ENCODE measurements around the gene FNIP1.
"Not testable (repeated sequence)": the region's sequence is repeated elsewhere in the genome, so short reads cannot be mapped to it uniquely, and the experiment has no call there.

The FNIP1 gene

DNA sequence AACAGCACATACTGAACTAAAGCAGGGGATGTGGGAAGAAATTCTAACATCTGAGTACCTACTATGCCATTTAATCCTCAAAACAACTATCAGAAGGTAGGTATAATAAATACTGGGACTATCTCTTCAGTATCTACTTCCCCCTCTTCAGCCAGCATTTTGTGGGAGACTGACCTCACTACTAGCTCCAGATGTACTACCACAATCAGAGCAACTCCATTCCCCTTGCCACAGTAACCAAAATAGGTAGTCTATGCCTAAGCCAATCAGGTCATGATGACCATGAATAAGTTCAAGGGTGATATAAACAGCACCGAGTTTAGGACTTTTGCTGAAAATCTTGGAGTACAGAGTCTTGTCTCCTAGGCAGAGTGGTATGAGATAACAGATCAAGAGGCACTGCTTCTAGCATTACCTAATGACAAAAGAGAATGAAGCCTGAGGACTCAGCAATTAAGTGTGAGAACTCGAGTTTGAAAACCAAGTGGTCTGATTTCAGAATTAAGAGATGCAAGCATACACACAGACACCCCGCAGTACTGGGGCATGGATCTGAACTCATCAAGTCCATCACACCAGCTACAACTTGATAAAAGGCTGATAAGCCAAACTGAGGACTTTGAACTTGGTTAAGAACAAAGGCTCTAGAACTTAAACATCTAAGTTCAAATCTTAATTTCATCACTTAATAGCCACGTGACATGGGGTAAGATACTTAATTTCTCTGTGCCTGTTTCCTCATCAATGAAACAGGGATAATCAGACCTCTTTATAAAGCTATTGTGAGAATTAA is 9.7 kb downstream of the FNIP1 start:
- DNase-seq: no peak

DNA sequence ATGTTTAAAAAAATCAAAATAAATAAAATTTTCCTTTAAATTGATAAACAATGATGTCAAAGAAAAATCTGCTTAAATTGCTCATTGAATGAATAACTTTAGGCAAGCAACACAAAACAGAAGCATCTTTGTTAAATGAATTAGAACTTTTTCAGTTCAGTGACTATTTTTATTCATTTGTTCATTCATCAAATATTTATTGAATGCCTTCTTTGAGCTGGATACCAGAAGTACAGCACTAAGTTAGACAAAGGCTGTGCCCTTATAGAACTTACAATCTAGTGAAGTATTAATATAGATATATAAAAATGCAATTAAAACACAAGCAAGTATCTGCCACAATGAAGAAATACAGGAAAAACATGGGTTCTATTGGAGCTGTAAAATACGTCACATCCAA is 10.8 kb downstream of the FNIP1 start:
- DNase-seq: no peak

DNA sequence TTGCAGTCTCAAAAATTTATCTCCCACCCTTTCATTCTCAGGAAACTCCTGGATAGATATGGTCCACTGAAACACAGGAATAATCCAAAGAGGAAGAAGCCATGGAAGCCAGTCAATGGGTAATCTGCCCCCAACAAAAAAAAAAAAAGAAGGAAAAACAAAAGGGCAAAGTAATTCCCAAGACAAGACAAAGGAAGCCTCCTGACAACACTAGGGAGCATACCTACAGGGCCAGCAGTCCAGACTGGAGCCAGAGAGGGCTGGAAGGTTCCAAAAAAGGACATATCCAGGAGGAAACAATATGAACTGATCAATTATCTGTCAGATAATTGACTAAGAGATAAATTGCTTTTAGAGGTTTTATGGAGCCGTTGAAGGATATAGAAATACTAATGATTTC is 12.9 kb downstream of the FNIP1 start:
- no peak for DNase-seq

GRCh38 chr5:131783357-131783756 is 13.5 kb downstream of the FNIP1 start:
- no peak for DNase-seq

GRCh38 chr5:131782717-131783116 is 14.1 kb downstream of the FNIP1 start:
- DNase-seq: no peak

DNA sequence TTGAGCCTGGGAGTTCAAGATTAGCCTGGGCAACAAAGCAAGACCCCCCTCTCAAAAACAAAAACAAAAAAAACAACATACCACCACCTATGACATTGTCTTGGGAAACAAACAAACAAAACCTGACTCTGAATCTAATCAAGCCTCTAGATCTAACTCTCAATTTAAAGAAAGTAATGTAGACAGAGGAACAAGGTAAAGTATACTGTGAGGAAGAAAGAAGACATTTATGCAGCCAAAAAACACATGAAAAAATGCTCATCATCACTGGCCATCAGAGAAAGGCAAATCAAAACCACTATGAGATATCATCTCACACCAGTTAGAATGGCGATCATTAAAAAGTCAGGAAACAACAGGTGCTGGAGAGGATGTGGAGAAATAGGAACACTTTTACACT is 18.7 kb downstream of the FNIP1 start:
- DNase-seq: not testable (repeated sequence)

DNA sequence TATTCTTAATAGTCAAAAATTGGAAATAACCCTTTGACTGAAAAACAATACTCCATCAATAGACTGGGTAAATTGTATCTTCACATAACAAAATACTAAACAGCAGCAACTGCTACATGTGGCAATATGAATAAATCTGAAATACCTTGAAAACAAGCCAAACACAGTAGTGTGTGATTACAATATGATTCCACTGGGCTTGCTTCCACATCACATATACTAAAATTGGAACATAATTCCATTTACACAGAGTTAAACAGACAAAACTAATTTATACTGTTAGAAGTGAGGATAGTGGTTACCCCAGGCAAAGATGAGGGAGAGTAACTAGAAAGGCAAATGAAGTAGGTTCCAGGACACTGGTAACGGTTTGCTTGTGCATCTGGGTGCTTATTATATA is 20.4 kb downstream of the FNIP1 start:
- DNase-seq: no peak

DNA sequence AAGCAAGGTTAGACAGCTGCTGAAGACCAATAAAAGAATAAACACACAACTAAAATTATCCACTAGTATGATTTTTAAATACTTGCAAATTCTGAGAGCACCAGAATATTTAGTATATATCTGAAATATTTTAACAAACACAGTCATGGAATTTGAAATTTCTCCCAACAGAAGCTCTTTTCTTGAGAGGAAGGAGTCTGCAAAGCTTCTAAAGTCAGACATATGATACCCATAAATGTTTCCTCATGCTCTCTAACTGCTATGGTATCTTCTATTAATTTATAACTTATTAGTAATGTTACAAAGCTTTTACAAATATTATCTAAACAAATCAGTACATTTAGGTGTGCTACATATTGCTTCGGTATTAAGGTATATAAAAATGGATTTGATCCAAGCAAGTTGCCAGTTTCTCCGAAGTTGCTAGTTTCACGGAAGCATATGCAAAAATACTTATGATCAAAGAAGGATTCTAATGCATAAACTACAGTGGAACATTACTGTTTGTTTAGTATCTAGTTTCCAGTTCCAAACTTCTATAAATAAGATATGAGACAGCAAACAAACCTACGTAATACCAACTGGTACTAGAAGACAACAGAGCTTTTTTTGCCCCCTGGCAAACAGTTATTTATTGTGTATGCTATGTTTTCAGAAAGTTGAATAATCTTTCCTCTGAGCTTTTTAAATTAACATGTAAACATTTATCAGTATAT is 22.0 kb downstream of the FNIP1 start:
- DNase-seq: no peak

DNA sequence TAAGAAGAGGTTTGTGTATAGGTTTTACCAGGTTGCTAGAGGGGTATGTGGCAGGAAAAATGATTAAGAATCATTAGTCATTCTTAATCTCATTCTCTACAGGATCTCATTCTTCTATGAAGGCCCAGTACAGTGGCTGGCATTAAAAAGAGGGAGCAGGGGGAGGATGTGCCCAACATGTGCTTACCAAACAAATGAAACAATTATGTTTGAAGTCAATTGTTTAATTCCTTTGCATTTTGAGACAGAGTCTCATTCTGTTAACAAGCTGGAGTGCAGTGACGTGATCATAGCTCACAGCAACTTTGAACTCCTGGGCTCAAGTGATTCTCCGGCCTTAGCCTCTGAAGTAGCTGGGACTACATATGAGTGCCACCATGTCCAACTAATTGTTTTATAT is 23.0 kb downstream of the FNIP1 start:
- no peak for DNase-seq

DNA sequence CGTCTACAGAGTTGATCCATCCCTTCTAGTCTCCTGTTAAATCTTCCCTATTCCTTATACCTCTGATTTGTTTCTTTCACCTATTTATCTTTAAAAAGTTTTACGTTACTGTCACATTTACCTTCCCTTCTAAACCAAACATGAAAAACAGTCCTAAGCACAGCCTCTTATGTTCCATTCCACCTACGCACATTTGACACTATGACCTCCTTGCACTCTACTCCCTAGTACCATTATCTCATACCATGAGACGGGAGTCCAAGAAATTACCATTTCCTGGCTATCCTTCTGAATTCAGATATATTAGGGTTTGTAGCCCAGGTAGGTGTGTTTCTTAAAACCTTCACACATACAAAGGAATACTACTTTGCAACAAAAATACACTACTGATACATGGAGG is 25.1 kb downstream of the FNIP1 start:
- DNase-seq: no peak

- no peak for DNase-seq
Measured at GRCh38 chr5:131769961-131770360, 26.9 kb downstream of the FNIP1 start.

GRCh38 chr5:131769336-131769735 is 27.5 kb downstream of the FNIP1 start:
- DNase-seq: no peak

GRCh38 chr5:131767891-131768290 is 28.9 kb downstream of the FNIP1 start:
- no peak for DNase-seq

DNA sequence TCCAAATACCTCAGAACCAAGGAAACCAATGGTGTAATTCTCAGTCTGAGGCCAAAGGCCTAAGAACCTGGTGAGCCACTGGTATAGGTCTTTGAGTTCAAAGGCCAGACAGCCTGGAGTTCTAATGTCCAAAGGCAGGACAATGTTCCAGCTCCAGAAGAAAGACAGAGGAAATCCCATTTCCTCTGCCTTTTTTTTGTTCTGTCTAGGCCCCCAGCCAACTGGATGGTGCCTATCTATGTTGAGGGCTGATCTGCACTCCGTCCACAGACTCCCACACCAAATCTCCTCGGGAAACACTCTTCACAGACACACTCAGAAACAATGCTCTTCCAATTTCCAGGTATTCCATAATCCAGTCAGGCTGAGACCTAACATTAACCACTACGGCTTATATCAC is 30.1 kb downstream of the FNIP1 start:
- DNase-seq: no peak

- no peak for DNase-seq
Measured at GRCh38 chr5:131765261-131765660, 31.6 kb downstream of the FNIP1 start.

GRCh38 chr5:131763968-131764367 is 32.8 kb downstream of the FNIP1 start:
- DNase-seq: no peak

- no peak for DNase-seq
Measured at GRCh38 chr5:131760793-131761192, 36.0 kb downstream of the FNIP1 start.

DNA sequence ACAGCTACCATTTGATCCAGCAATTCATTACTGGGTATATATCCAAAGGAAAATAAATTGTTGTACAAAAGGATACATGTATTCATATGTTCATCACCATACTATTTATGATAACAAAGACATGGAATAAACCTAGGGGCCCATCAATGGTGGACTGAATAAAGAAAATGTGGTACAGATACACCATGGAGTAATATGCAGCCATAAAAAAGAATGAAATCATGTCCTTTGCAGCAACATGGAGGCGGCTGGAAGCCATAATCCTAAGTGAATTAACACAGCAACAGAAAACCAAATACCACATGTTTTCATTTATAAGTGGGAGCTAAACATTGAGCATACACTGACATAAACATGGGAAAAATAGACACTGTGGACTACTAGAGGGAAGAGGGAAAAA is 37.1 kb downstream of the FNIP1 start:
- DNase-seq: no peak

DNA sequence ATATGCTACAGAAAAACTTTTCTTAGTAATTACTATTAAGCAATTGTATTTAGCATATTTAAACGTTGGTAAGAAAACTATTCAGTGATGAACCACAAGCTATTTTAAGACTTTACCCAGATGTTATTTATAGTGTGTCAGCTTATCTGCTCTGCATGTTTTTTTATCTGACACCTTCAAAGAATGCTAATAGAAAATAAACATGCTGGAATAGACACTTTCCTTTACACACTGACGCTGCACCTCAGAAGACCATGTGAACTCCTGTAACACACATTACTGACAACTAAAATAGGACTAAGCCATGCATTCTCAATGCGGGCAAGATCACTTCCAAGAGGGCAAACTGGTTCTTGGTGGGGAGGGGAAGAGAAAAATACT is 38.3 kb downstream of the FNIP1 start:
- no peak for DNase-seq

GRCh38 chr5:131757830-131758519 is 38.8 kb downstream of the FNIP1 start:
- DNase-seq: no peak

GRCh38 chr5:131756942-131757341 is 39.9 kb downstream of the FNIP1 start:
- DNase-seq: no peak

GRCh38 chr5:131754363-131754762 is 42.5 kb downstream of the FNIP1 start:
- DNase-seq: no peak

GRCh38 chr5:131751506-131751905 is 45.3 kb downstream of the FNIP1 start:
- no peak for DNase-seq
